ENCODE data around the gene IRX4. TPM values are rescaled to one million over a fixed set of nuclear protein-coding genes. Genes with fewer than 3 reads are reported as not detected.

Gene IRX4
- total and polyA plus RNA-seq, 2 of the 4 experiments (the other 2 are of a cell fraction), result not detected

- no peaks in the 10 kb centered on the region for H3K36me3 ChIP-seq (ENCODE audit: control insufficient read depth, insufficient read depth, low read length)
- H3K4ac ChIP-seq (ENCODE audit: low read depth, low read length), result no peak overlapping the region
- no peak overlapping the region for H4K5ac ChIP-seq (ENCODE audit: low read depth, low read length)
- POLR2A ChIA-PET (ENCODE audit: unreplicated experiment), result no interaction called here
- ATAC-seq (ENCODE audit: low read depth), result no peak
- H3K9ac ChIP-seq (ENCODE audit: low read depth, low read length), result no peak overlapping the region
- H3K14ac ChIP-seq (replicated peaks; ENCODE audit: low read depth, low read length), result no peak overlapping the region
- no peak overlapping the region for H3K4me2 ChIP-seq (ENCODE audit: low read depth, low read length)
- H4K8ac ChIP-seq (ENCODE audit: low read depth in 2 of 2, low read length in 2 of 2), result no peak overlapping the region
- DNase-seq, result no peak
- H2AFZ ChIP-seq (replicated peaks; ENCODE audit: low read length, poor library complexity), result no peak overlapping the region
- H3K4me1 ChIP-seq (ENCODE audit: control insufficient read depth, insufficient read depth, low read length), result no peaks in the 10 kb centered on the region
- no peaks in the 10 kb centered on the region for H3K79me1 ChIP-seq (ENCODE audit: low read depth in 1 of 2, low read length in 2 of 2)
- H2BK20ac ChIP-seq (ENCODE audit: low read depth, low read length), result no peak overlapping the region
- TF ChIP-seq CTCF (conservative IDR thresholded peaks at IDR 0.05; ENCODE audit: low read depth, low read length), result no peak
- no peak for TF ChIP-seq ELK1 (IDR thresholded peaks at IDR 0.05; ENCODE audit: borderline replicate concordance, low read depth, low read length)
- no peak for TF ChIP-seq MXI1 (IDR thresholded peaks at IDR 0.05; ENCODE audit: borderline replicate concordance, low read depth, low read length)
- TF ChIP-seq RFX5 (IDR thresholded peaks at IDR 0.05; ENCODE audit: low read depth, low read length), result no peak
- TF ChIP-seq SMC3 (IDR thresholded peaks at IDR 0.05; ENCODE audit: low read depth, low read length), result no peak
- no peak for TF ChIP-seq BHLHE40 (IDR thresholded peaks at IDR 0.05; ENCODE audit: low read depth, low read length)
- no peak for TF ChIP-seq CEBPB (IDR thresholded peaks at IDR 0.05; ENCODE audit: low read depth, low read length)
- no peak for TF ChIP-seq POLR2A (IDR thresholded peaks at IDR 0.05; ENCODE audit: low read depth, low read length)
- TF ChIP-seq MAFK (IDR thresholded peaks at IDR 0.05; ENCODE audit: low read depth, low read length), result no peak
- no peak for TF ChIP-seq RCOR1 (IDR thresholded peaks at IDR 0.05; ENCODE audit: insufficient replicate concordance, low read length)
- TF ChIP-seq CHD1 (IDR thresholded peaks at IDR 0.05; ENCODE audit: low read depth, low read length), result no peak
- no peak for TF ChIP-seq USF2 (IDR thresholded peaks at IDR 0.05; ENCODE audit: low read depth, low read length)
- no peak for TF ChIP-seq RAD21 (IDR thresholded peaks at IDR 0.05; ENCODE audit: low read length)
- no peak for TF ChIP-seq MAZ (IDR thresholded peaks at IDR 0.05; ENCODE audit: borderline replicate concordance, low read depth, low read length)
- no peak for TF ChIP-seq NFE2L2 (IDR thresholded peaks at IDR 0.05; ENCODE audit: low read depth, low read length)
- TF ChIP-seq FOS (IDR thresholded peaks at IDR 0.05; ENCODE audit: low read depth, low read length), result no peak
- dilution Hi-C loops (cut with HindIII; ENCODE audit: low sequenced_read_pairs, unreplicated experiment), result no loop called here
- H4K20me1 ChIP-seq (ENCODE audit: insufficient read depth, low read length), result no peaks in the 10 kb centered on the region
- H3K27ac ChIP-seq (ENCODE audit: insufficient read depth, low read length), result no peak overlapping the region
- BruUV-seq (replicated peaks), result no TSS peak
- no peaks in the 10 kb centered on the region for H3K9me3 ChIP-seq (ENCODE audit: control insufficient read depth, insufficient read depth, low read length)
- CTCF ChIA-PET, result no interaction called here
- no peaks in the 10 kb centered on the region for H3K9me1 ChIP-seq (ENCODE audit: insufficient read depth, low read length)
- no peak overlapping the region for H2BK120ac ChIP-seq (ENCODE audit: low read depth, low read length)
- no peak overlapping the region for H2BK5ac ChIP-seq (ENCODE audit: low read depth, low read length, poor library complexity, severe bottlenecking)
- H2BK15ac ChIP-seq (ENCODE audit: low read depth, low read length), result no peak overlapping the region
- no peak overlapping the region for H2AK5ac ChIP-seq (ENCODE audit: low read depth, low read length)
- in situ Hi-C loops (cut with MboI; ENCODE audit: low sequenced_read_pairs), result no loop called here
- intact Hi-C loops (cut with micrococcal nuclease), result no loop called here
- no peak overlapping the region for H3K23ac ChIP-seq (ENCODE audit: low read depth, low read length)
- no peak overlapping the region for H3K18ac ChIP-seq (ENCODE audit: low read depth, low read length)
- H3K4me3 ChIP-seq (ENCODE audit: insufficient read depth, low read depth, low read length), result no peak overlapping the region
- H3K27me3 ChIP-seq (ENCODE audit: control insufficient read depth, insufficient read depth, low read length), result no peaks in the 10 kb centered on the region
- no peak overlapping the region for H4K91ac ChIP-seq (ENCODE audit: insufficient read depth, low read depth, low read length)
- no peak overlapping the region for H2AK9ac ChIP-seq (replicated peaks; ENCODE audit: low read depth, low read length, poor library complexity)
- no peak overlapping the region for H3K56ac ChIP-seq (ENCODE audit: extremely low read depth, insufficient read depth, low read length)
- no CpG with 5 or more reads among the region's 9 CpGs for WGBS, 2 experiments (ENCODE audit: extremely low coverage in 2 of 2, insufficient read length in 1 of 2)
These were observed 36.5 kb upstream of the IRX4 start for GRCh38 chr5:1919209-1919566.
